Erythroblast (primary cell): ENCODE data around the gene LRRC74B.

Experiments
- GATA1 ChIP-seq: IDR thresholded peaks from 2 replicates; pipeline ENCODE4 v1.6.1; 2011; ENCODE audit warnings: low read depth, mild to moderate bottlenecking, control low read depth, low read length, moderate library complexity
- POLR2A ChIP-seq: IDR thresholded peaks from 2 replicates; pipeline ENCODE4 v1.6.1; 2011; ENCODE audit warnings: mild to moderate bottlenecking, low read length

- TF ChIP-seq POLR2A (no peak), GATA1 (no peak)
These were observed 53.8 kb downstream of the LRRC74B start for GRCh38 chr22:21099578-21099977.
